ENCODE results near the gene P3H2.
"Not testable (repeated sequence)": the region's sequence is repeated elsewhere in the genome, so short reads cannot be mapped to it uniquely, and the experiment has no call there.

Gene P3H2

DNA sequence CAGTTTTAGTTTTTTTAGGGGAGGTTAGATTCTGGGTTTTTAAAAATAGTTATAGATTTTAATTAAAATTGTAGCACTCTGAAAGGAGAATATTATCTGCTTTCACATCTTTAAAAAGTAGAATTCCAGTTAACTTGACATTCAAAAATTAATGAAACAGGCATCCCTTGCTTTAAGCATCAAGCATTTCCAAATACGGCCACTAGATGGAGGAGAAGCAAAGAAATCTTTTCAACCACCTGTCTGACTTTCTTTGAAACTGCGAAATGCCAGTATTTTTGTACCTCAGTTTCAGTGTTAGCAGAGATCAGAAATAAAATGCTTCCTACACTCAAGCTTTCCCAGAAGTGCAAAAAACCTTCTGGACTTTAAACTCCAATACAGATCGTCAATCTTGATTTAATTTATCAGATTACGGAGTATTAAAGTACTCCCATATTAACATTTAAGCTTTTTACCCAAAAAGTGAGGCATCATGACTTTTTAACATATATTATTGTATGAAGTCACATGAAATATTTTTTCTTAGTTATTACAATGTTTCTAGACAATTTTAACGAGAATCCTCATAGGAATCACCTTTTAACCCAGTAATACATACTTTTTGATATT, 153.3 kb downstream of the P3H2 start:
- FAIRE-seq = peak; percentile 55
- peak; percentile 21 for DNase-seq (ENCODE audit: insufficient read length, low spot score)
- TF ChIP-seq SPI1 (IDR thresholded peaks at IDR 0.05; ENCODE audit: low read depth, low read length) (no peak), POU2F2 (IDR thresholded peaks at IDR 0.05; ENCODE audit: low read depth, low read length) (no peak), POLR2A (IDR thresholded peaks at IDR 0.05; ENCODE audit: low read depth, low read length) (no peak), PAX5 (IDR thresholded peaks at IDR 0.05; ENCODE audit: insufficient read depth, low read length, severe bottlenecking) (no peak), POLR2AphosphoS5 (IDR thresholded peaks at IDR 0.05; ENCODE audit: low read depth, low read length) (no peak), TAF1 (IDR thresholded peaks at IDR 0.05; ENCODE audit: low read depth, low read length) (no peak)

DNA sequence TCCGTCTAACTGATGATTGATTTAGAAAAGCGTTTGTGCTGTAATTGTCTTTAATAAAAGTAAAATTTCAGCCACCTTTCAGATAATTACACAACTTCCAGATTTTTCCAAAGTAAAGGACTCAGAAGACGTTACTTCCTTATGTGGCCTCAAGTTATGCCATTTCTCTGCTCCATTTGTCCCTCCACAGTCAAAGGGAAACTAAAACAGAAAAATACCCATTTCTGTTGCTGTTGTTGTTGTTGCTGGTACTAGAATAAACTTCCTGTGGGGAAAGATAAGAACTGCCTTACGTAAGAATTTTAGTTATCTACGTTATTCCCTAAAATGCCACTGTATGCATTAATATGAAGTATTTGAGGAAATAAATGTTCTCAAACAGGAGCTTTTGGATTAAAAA, 153.9 kb downstream of the P3H2 start:
- TF ChIP-seq POLR2AphosphoS5 (IDR thresholded peaks at IDR 0.05; ENCODE audit: low read depth, low read length) = no peak
- no peak for TF ChIP-seq PAX5 (IDR thresholded peaks at IDR 0.05; ENCODE audit: insufficient read depth, low read length, severe bottlenecking)
- TF ChIP-seq POLR2A (IDR thresholded peaks at IDR 0.05; ENCODE audit: low read depth, low read length) = no peak
- TF ChIP-seq TAF1 (IDR thresholded peaks at IDR 0.05; ENCODE audit: low read depth, low read length) = no peak
- TF ChIP-seq POU2F2 (IDR thresholded peaks at IDR 0.05; ENCODE audit: low read depth, low read length) = no peak
- TF ChIP-seq SPI1 (IDR thresholded peaks at IDR 0.05; ENCODE audit: low read depth, low read length) = no peak
- no peak for FAIRE-seq
- no peak for DNase-seq (ENCODE audit: insufficient read length, low spot score)

DNA sequence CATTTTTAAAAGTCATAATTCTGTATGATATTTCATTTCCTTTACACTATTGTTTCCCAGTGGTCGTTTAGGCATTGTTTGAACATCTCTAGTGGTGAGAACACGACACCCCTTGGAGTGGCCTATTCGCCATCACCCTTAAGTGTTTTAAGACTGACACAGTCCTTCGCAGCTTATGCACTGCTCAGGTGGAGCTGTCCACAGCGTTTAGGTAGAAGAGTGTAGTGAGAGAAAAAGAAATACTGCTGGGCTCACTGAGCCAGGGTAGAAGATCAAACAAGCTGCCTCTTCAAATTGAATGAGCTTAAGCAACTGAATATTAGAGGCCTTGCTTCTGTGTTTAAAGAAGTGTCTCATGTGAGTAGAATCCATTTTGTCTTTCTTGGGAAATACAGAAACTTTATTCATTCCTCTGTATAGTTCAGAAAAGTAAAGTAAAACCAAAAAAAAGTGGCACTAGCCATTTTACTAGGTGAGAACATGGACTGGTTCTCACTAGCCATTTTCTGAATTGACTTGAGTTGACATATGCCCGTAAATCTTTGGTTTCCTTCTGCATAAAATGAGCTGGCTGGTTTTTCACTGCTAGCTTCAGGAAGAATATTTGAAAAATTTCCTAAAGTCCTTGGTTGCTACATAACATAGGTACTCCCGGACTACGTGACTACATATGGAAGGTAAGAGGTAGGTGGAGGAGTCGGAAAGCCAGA, 155.9 kb downstream of the P3H2 start:
- FAIRE-seq = no peak
- TF ChIP-seq POLR2A (IDR thresholded peaks at IDR 0.05; ENCODE audit: low read depth, low read length) (no peak), POLR2AphosphoS5 (IDR thresholded peaks at IDR 0.05; ENCODE audit: low read depth, low read length) (no peak), PAX5 (IDR thresholded peaks at IDR 0.05; ENCODE audit: insufficient read depth, low read length, severe bottlenecking) (no peak), SPI1 (IDR thresholded peaks at IDR 0.05; ENCODE audit: low read depth, low read length) (no peak), TAF1 (IDR thresholded peaks at IDR 0.05; ENCODE audit: low read depth, low read length) (no peak), POU2F2 (IDR thresholded peaks at IDR 0.05; ENCODE audit: low read depth, low read length) (no peak)
- DNase-seq (ENCODE audit: insufficient read length, low spot score) = no peak

DNA sequence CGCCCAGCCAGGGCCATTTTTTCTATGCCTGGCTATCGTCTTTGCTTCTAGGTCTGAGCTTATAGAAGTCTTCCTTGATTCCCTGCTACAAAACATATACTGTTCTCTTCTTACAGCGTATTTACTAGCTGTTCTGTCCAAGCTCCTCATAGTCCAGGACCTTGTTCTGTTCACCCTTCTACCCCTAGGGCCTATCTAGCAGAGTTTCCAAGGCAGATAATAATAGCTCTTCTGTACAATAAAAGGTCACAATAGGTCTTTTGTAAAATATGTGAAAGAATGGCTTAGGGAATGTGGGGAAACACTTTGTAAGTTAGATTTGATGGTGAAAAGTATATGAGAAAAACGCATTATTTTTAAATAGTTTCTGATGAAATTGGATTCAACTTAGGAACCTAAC, 158.2 kb downstream of the P3H2 start:
- FAIRE-seq = no peak
- DNase-seq (ENCODE audit: insufficient read length, low spot score) = no peak
- TF ChIP-seq SPI1 (IDR thresholded peaks at IDR 0.05; ENCODE audit: low read depth, low read length) = no peak
- no peak for TF ChIP-seq TAF1 (IDR thresholded peaks at IDR 0.05; ENCODE audit: low read depth, low read length)
- TF ChIP-seq POLR2AphosphoS5 (IDR thresholded peaks at IDR 0.05; ENCODE audit: low read depth, low read length) = no peak
- no peak for TF ChIP-seq POU2F2 (IDR thresholded peaks at IDR 0.05; ENCODE audit: low read depth, low read length)
- no peak for TF ChIP-seq PAX5 (IDR thresholded peaks at IDR 0.05; ENCODE audit: insufficient read depth, low read length, severe bottlenecking)
- TF ChIP-seq POLR2A (IDR thresholded peaks at IDR 0.05; ENCODE audit: low read depth, low read length) = no peak

DNA sequence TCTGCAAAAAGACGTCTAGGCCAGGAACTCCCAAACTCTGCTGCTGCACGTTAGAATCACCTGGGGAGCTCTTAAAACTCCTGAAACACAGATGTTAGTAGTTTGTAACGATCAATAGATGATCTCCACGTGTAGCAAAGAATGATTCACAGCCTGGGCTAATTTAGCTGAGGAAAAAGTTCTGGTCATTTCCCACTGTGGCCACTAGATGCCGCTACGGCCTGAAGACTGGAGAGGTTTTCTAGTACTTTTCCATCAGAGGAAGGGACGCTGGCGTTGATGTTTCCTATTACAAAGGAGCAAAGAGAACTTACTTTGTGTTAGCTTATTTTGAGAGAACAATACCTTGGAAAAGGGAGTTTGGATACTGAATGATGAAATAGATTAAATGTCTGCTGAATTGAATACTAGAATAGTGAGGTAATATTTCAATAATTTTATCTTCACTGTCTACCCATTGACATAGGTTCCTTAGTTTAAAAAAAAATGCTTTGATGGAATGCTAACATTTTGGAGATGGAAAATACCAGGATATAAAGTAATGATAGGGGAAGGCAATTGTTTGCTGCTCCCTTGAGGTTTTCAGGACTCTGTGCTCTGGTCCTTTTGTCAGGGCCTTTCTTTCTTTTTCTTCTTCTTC, 159.1 kb downstream of the P3H2 start:
- FAIRE-seq = peak; percentile 81
- no peak for TF ChIP-seq TAF1 (IDR thresholded peaks at IDR 0.05; ENCODE audit: low read depth, low read length)
- no peak for TF ChIP-seq POU2F2 (IDR thresholded peaks at IDR 0.05; ENCODE audit: low read depth, low read length)
- TF ChIP-seq POLR2A (IDR thresholded peaks at IDR 0.05; ENCODE audit: low read depth, low read length) = no peak
- TF ChIP-seq PAX5 (IDR thresholded peaks at IDR 0.05; ENCODE audit: insufficient read depth, low read length, severe bottlenecking) = no peak
- TF ChIP-seq SPI1 (IDR thresholded peaks at IDR 0.05; ENCODE audit: low read depth, low read length) = no peak
- TF ChIP-seq POLR2AphosphoS5 (IDR thresholded peaks at IDR 0.05; ENCODE audit: low read depth, low read length) = no peak
- DNase-seq (ENCODE audit: insufficient read length, low spot score) = peak; percentile 24

DNA sequence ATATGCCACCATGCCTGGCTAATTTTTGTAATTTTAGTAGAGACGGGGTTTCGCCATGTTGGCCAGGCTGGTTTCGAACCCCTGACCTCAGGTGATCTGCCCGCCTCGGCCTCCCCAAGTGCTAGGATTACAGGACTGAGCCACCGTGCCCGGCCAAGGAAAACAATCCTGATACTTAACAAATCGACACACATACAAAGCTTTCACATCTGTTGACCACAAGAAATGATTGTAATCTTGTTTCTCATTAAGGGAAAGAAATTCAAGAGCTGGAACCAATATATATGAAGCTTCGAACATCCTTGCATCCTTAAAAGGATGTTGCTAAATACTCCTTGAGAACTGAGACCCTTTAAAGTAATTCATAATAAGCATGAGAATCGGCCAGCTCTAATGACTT, 159.6 kb downstream of the P3H2 start:
- not testable (repeated sequence) for DNase-seq (ENCODE audit: insufficient read length, low spot score)

DNA sequence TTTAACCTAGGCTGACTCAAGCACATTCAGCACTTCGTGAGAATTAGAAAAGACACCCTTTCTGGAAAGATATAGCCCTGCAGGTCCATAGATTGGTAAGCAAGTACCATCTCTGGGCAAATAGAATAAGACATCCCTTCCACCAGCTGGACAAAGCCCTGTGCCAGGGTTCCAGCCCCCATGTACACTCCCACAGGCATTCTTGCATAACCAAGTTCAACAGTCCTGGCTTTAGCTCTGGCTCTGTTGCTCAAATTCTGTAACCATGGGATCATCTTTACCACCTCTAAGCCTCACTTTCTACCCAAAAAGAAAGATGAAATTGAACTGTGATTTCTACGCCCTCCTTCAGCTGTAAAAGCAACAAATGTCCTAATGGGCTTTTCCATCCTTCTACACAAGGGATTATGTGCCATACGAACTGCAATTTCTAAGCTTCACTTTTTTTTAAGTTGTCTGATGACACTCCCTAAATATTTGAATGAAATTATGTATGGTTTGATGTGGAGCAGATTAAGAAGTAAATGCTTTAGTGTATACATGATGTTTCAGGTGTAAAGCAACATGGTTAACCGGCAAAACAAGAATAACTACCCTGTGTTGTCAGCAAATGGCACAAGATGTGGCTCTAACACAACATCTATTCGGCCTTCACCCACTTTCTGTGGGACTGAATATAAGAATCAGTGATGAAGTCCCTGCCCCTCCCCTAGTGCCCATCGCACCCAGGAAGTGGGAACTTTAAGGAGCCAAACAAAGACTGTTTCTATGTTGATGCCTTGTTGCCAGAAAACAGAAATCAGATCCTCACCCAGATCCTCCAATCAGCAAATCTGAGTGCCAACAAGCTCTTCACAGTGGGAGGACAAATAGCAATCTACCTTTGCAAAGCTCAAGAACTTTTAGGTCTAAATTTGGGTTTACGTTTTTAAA, 165.7 kb downstream of the P3H2 start:
- TF ChIP-seq SPI1 (IDR thresholded peaks at IDR 0.05; ENCODE audit: low read depth, low read length) (no peak), POLR2A (IDR thresholded peaks at IDR 0.05; ENCODE audit: low read depth, low read length) (no peak), TAF1 (IDR thresholded peaks at IDR 0.05; ENCODE audit: low read depth, low read length) (no peak), POLR2AphosphoS5 (IDR thresholded peaks at IDR 0.05; ENCODE audit: low read depth, low read length) (no peak), POU2F2 (IDR thresholded peaks at IDR 0.05; ENCODE audit: low read depth, low read length) (no peak), PAX5 (IDR thresholded peaks at IDR 0.05; ENCODE audit: insufficient read depth, low read length, severe bottlenecking) (no peak)
- DNase-seq (ENCODE audit: insufficient read length, low spot score) = no peak
- no peak for FAIRE-seq

More for the DNA sequence above, 159.6 kb downstream of the P3H2 start:
- FAIRE-seq = not testable (repeated sequence)

DNA sequence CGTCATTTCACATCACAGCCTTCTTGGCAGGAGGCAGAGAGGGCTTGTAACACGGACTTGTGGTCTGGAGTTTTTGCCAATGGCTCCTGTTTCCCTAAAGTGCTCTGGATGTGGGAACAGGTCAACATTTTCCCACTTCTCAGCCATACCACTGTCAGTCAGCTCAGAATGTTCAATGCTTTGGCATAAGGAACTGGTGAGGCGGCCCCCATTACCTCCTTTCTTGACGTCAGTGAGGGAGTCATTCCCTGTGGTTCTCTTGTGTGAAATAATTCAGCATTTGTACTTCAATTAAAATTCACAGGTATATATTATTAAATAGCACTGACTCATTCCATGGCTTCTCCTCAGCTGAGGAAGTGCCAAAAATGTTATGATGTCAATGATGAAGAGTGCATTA, 167.1 kb downstream of the P3H2 start:
- DNase-seq (ENCODE audit: insufficient read length, low spot score) (no peak), FAIRE-seq (no peak)
- TF ChIP-seq POLR2AphosphoS5 (IDR thresholded peaks at IDR 0.05; ENCODE audit: low read depth, low read length) = no peak
- no peak for TF ChIP-seq POU2F2 (IDR thresholded peaks at IDR 0.05; ENCODE audit: low read depth, low read length)
- TF ChIP-seq SPI1 (IDR thresholded peaks at IDR 0.05; ENCODE audit: low read depth, low read length) = no peak
- no peak for TF ChIP-seq POLR2A (IDR thresholded peaks at IDR 0.05; ENCODE audit: low read depth, low read length)
- TF ChIP-seq TAF1 (IDR thresholded peaks at IDR 0.05; ENCODE audit: low read depth, low read length) = no peak
- no peak for TF ChIP-seq PAX5 (IDR thresholded peaks at IDR 0.05; ENCODE audit: insufficient read depth, low read length, severe bottlenecking)

DNA sequence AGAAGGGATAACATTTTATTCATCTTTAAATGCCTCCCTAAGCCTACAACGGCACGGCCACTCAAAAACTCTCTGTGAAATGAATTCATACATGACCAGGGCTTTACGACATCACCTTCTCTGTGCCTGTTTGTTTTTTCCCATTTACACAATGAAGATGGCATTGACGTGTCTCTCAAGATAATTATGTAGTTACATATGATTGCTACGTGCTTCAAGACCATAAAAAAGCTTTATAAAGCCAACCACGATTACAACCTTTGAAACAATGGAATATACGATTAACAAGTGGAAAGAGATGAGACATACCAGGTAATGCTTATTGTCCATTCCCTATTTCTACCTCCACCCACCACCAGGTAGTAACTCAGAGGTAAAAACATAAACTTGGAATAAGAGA, 168.4 kb downstream of the P3H2 start:
- TF ChIP-seq TAF1 (IDR thresholded peaks at IDR 0.05; ENCODE audit: low read depth, low read length) (no peak), POLR2AphosphoS5 (IDR thresholded peaks at IDR 0.05; ENCODE audit: low read depth, low read length) (no peak), PAX5 (IDR thresholded peaks at IDR 0.05; ENCODE audit: insufficient read depth, low read length, severe bottlenecking) (no peak), POLR2A (IDR thresholded peaks at IDR 0.05; ENCODE audit: low read depth, low read length) (no peak), SPI1 (IDR thresholded peaks at IDR 0.05; ENCODE audit: low read depth, low read length) (no peak), POU2F2 (IDR thresholded peaks at IDR 0.05; ENCODE audit: low read depth, low read length) (no peak)
- FAIRE-seq (no peak), DNase-seq (ENCODE audit: insufficient read length, low spot score) (no peak)
